GM21367 (cell line): ENCODE measurements around the gene ACAD11.
"Not testable (repeated sequence)": the region's sequence is repeated elsewhere in the genome, so short reads cannot be mapped to it uniquely, and the experiment has no call there.

ENCODE experiments used
- ATAC-seq: cut with Tn5 transposase; IDR thresholded peaks from one replicate; pipeline ENCODE4 v1.9.1; 2021; ENCODE audit not compliant: unreplicated experiment

Gene ACAD11

DNA sequence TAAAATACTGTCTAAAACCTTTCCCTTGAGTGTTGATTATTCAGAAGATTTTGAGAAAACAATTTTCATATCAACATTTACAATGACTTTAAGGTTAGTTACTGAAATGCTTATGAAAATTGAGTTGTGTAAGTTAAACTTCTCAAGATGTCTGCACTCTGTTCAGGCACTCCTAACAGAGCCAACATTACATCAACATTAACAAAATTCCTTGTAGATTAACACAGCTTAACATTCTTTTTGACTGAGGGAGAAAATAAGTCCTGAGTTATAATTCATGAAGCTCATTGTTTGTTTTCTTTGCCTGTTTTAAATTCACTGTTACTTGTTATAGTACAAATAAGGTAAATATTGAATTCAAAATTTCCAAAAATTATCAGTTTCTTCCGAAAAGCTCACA, 53.5 kb downstream of the ACAD11 start:
- no peak for ATAC-seq

DNA sequence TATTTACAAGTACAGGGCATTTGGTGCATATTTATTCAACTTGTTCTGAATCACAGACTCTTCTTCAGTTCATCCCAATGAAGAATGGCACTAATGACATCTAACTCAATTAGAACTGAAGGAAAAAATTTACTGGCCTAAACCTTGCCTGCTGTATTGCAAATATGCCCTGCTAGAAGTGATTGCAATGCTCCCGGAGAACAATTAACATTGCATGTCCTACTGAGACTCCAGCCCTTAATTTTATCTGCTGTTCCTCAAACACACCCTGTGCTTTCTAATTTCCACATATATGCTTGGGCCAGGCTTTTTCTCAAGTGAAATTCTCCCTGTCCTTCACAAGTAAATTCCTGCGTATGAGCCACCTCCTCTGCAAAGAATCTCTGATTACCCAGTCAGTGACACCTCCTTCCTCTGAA, 54.2 kb downstream of the ACAD11 start:
- no peak for ATAC-seq

- not testable (repeated sequence) for ATAC-seq
These were observed 59.0 kb downstream of the ACAD11 start for GRCh38 chr3:132600614-132601013.

GRCh38 chr3:132598181-132598580, 61.4 kb downstream of the ACAD11 start:
- ATAC-seq: no peak

GRCh38 chr3:132597660-132598059, 61.9 kb downstream of the ACAD11 start:
- no peak for ATAC-seq

- ATAC-seq: no peak
These were observed 62.7 kb downstream of the ACAD11 start, which contains the start of gene ACKR4 for GRCh38 chr3:132596816-132597433. ACKR4 (plus strand) TSS chr3:132597270; CDS start chr3:132600398, 3,128 bp downstream.

DNA sequence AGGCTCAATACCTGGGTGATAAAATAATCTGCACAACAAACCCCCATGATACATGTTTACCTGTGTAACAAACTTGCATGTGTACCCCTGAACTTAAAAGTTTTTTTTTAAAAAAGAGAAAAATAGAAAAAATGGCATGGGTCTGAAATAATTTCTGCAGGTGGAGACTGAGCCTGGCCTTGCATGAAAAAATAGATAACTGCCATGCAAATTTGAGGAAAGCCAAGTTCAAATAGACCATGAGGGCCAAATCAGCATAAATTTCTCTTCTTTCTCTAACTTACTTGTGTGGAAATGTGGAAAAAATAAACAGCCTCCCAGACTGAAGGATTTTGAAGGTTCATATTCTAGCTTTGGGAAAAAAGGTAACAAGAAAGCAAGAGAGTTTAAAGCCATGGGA, 63.3 kb downstream of the ACAD11 start:
- no peak for ATAC-seq

DNA sequence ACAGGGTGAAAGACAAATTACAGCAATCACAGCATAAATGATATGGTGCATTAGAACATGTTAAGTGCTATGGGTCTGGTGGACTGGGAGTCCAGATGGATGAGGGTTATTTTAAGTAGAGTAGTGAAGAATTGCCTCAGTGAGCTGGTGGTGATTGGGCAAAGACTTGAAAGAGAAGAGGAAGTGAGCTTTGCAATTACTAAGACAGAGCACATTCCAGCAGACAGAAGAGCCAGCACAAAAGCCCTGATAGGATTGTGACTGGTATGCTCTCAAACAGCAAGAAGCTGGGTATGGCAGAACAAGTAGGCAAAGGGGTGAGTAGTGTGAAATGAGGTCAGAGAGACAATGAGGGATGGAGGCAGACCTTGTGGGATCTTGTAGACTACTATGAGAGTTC, 64.6 kb downstream of the ACAD11 start:
- no peak for ATAC-seq

GRCh38 chr3:132594498-132594897, 65.1 kb downstream of the ACAD11 start:
- ATAC-seq: no peak

GRCh38 chr3:132593947-132594323, 65.7 kb downstream of the ACAD11 start:
- no peak for ATAC-seq

- no peak for ATAC-seq
These were observed 66.2 kb downstream of the ACAD11 start for GRCh38 chr3:132593241-132593946.

GRCh38 chr3:132592216-132592615, 67.4 kb downstream of the ACAD11 start:
- ATAC-seq: no peak

- no peak for ATAC-seq
These were observed 72.2 kb downstream of the ACAD11 start for GRCh38 chr3:132587401-132587800.

- ATAC-seq: no peak
These were observed 85.8 kb downstream of the ACAD11 start for GRCh38 chr3:132573797-132574211.

DNA sequence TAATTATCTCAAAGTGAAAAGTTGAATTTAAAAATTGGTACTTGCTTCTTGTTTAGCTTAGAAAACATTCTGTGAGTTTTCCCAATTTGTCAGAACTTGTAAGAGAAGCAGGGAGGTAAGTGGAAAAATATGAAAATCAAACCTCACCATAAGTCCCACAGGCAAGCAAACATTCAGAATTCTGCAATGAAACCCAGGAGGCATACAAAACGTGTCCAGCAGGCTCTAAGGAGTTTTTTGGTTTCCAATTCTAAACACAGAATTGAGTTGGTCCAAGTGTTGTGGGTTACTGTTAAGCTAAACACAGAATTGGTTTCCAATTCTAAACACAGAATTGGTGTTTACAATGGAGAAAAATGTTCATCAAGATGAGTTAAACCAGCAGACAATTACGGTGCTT, 89.6 kb downstream of the ACAD11 start:
- no peak for ATAC-seq

- no peak for ATAC-seq
These were observed 90.0 kb downstream of the ACAD11 start for GRCh38 chr3:132569580-132569979.

- ATAC-seq: no peak
These were observed 90.5 kb downstream of the ACAD11 start for GRCh38 chr3:132569153-132569552.

GRCh38 chr3:132568422-132568821, 91.2 kb downstream of the ACAD11 start:
- no peak for ATAC-seq

DNA sequence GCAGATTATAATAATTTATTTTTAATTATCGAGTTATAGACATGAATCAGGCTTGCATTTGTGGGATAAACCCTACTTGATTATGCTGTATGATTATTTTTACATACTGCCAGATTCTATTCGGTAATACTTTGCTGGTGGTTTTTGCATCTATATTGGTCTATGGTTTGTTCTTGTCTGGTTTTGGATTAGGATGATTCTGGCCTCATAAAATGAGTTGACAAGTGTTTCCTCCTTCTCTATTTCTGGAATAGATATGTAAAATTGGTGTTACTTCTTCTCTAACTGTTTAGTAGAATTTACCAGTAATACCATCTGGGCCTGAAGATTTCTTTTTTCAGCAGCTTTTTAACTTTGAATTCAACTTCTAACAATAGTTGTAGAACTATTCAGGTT, 95.5 kb downstream of the ACAD11 start:
- no peak for ATAC-seq

- no peak for ATAC-seq
These were observed 96.1 kb downstream of the ACAD11 start for GRCh38 chr3:132563420-132564069.

- ATAC-seq: no peak
These were observed 98.6 kb downstream of the ACAD11 start for GRCh38 chr3:132561003-132561402.

DNA sequence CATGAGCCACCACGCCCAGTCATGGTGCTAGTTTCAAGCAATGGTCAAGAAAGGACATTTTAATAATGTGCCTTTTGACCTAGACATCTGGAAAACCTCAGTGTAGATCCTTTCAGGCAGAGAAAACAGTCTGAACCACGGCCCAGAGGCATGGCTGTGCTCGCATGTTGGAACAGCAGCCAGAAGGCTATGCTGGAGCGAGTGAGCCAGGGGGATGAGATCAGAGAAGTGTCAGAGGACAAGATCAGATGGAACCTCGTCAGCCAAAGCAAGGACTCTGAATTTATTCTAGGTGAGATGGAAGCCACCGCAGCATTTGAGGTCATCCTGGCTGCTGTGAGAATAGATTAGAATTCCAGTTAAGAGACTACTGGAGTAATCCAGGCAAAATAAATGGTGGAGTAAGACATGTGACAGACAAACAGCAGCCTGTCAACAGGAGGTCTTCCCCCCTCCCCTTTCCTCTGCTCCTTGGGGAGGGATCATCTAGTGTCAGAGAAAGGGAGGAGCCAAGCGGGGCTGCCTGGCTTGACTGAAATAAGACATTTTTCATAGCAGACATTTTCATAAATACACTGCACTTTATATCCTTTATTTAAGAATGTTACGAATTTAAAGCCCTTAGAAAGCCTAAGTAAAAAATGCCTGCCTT, 103.0 kb downstream of the ACAD11 start:
- ATAC-seq: no peak
